HL-60/S4 treated with retinoic acid at 250 ng/mL for 4 days and 3 days (cell line): ENCODE data around the gene TMEM132A.

ENCODE experiments used
- in situ Hi-C: fragments of 300-500 bp; cut with MboI; formaldehyde crosslinking; loops from 2 replicates; pipeline ENCODE4 v1.7.0; 2022; ENCODE audit warnings: low sequenced_read_pairs

The TMEM132A gene

DNA sequence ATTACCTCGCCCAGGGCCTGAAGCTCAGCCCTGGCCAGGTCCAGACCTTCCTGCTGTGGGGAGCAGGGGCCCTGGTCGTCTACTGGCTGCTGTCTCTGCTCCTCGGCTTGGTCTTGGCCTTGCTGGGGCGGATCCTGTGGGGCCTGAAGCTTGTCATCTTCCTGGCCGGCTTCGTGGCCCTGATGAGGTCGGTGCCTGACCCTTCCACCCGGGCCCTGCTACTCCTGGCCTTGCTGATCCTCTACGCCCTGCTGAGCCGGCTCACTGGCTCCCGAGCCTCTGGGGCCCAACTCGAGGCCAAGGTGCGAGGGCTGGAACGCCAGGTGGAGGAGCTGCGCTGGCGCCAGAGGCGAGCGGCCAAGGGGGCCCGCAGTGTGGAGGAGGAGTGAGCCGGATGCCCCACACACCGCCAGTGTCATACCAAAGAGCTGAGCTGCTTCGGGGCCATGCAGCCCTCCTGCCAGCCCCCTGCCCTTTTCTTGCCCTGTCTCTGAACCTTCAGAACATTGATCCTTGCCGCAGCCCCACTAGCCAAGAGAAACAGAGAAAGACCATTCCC is 2.4 kb upstream of the TMEM132A start:
- in situ Hi-C loops, result no loop called here

DNA sequence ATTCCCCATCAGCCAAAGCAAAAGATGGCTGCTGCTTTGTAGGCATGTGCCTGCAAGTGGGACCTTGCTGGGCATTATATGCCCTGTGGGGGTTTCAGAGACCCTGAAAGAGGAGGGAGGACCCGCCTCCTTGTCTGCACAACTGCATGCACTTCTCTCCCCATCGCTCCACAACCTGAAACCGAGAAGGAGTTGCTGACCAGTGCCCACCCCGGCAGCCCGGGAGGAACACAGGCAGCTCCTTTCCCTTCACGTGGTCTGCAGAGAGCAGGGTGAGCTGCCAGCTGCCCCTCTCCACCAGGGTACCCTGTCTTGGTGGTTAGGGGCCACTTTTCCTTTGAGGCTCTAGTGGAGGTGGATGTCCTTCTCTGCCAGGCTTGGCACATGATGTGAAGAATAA is 1.4 kb upstream of the TMEM132A start:
- in situ Hi-C loops, result no loop called here

DNA sequence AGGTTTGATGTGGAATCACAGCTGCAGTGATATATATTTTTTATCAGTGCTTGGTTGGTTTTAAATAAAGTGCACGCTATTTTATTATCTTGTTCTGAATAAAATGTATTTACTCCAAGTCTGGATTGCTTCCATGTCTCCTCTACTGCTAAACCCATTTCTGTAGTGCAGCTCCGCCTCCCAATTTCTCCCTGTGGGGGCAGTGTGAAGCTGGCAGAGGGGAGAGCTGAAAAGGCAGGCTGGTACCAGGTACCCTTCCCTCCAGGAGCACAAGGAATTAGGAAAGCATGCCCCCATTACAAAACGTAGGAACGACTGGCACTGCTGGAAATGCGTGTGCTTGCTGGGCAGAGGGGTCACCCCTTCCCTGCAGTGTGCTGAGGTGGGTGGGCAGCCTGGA is 934 bp upstream of the TMEM132A start:
- in situ Hi-C loops, result no loop called here

DNA sequence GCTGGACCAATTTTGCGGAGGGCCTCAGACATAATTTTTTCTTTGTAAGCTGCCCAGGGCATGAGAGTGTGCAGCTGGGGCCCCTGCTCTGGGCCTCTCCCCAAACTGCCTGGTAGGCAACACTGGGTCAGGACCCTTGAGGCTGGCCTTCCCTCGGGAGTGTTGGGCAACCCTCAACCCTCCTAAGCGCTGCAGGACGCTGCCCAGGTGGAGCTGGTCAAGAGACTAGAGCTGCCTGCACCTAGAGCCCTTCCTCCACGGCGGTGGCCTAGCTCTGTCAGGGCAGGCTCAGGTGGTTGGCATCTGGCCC is 505 bp upstream of the TMEM132A start:
- in situ Hi-C loops, result no loop called here

DNA sequence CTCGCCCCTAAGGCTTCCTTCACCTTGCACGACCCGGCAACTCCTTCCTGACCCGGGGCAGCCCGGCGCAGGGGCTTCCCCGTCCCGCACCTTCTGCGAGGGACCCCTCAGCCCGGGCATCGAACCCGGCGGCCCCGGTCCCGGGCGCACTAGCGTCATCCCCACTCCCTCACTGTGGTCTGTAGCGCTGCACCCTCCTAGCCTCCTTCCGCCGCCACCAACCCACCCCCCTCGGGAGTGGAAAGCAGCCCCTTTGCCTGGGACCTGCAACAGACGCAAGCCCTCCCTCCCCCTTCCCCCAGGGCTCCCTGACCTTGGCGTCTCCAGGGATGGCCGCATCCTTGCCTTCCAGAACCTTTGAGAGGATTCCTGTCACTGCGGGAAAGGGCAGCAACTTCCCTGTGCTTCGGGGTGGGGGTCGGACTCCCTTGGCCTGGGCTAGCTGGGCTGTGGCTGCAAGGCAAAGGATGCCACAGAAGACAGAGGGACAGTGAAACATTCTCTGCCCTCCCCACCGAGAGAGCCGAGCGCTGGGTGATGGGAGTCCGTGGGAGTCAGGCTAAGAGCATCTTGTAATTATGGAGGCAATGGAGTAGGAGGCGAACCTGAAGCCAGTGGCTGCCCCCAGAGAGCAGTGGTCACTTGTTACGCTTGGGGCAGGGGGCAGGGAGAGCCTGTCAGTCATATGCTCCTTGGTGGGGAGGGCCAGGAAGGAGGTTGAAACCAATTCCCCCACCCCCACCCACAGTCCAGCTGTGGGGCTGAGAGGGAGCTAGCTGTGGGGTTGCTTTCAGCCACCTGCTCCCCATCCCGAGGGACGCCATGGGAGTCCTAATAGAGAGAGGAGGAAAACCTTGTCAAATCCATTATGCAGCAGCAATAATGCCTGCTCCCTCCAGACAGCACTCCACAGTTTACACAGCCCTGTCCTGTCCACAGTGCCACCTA is 920 bp downstream of the TMEM132A start:
- in situ Hi-C loops, result no loop called here

DNA sequence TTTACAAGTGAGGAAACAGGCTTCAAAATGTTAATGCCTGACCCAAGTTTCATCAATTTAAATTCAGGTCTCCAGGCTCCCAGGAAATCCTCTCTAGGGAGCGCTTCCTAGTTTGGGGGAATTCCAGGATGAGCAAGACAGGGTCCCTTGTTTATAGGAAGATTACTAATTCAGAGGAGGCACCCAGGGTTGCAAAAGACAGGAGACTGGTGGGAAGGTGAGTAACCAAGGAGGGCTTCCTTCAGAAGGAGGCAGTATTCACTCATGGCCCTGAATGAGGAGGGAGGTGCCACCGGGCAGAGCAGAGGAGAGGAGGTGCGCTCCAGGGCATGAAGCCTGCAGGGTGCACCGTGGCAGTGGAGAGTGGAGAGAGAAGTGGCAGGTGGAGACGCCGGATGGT is 1.6 kb downstream of the TMEM132A start:
- in situ Hi-C loops, result no loop called here

DNA sequence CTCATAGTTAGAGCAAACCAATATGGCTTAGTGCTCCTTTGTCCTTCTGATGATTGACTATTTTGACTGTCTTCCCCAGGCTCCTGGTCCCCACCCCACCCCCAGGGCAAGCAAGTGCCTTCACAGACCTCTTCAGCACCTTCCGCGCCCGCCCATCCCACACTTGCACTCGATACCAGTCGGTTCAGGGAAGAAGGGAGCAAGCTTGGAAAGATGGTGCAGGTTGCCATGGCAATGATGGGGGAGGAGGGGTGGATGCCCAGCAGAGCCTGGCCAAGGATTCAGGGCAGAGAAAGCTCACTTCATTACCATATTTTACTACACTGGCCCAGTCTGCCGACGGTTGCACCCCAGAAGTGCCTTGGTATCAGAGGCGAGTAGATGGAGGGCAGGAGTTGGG is 2.2 kb downstream of the TMEM132A start:
- in situ Hi-C loops, result no loop called here

DNA sequence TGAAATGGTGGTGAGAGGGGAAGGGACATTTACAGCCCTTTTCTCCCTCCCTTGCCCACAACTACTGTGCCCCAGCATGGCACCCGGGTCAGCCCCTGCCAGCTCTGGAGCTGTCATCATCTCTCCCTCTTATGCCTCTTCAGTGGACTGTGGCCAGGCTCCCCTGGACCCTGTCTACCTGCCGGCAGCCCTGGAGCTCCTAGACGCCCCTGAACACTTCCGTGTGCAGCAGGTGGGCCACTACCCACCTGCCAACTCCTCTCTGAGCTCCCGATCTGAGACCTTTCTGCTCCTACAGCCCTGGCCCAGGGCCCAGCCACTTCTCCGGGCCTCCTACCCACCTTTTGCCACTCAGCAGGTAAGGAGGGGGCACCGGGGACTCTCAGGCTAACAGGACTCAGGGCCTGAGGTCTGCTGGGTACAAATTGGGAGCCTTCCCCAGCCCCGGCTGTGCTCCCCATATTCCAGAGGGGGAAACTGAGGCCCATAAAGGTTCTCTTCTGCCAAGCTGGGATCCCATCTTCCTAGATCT is 2.9 kb downstream of the TMEM132A start:
- in situ Hi-C loops, result no loop called here

DNA sequence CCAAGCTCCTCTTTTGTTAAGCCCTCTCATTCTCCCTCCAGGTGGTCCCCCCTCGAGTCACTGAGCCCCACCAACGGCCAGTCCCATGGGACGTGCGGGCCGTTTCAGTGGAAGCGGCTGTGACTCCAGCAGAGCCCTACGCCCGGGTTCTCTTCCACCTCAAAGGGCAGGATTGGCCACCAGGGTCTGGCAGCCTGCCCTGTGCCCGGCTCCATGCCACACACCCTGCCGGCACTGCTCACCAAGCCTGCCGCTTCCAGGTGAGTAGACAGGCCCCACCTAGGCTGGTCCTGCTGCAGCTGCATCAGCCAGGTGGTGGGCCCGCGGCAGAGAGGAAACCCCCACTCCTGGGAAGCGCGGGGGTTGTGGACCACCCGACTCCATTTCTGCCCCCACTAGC is 3.3 kb downstream of the TMEM132A start:
- in situ Hi-C loops, result no loop called here

DNA sequence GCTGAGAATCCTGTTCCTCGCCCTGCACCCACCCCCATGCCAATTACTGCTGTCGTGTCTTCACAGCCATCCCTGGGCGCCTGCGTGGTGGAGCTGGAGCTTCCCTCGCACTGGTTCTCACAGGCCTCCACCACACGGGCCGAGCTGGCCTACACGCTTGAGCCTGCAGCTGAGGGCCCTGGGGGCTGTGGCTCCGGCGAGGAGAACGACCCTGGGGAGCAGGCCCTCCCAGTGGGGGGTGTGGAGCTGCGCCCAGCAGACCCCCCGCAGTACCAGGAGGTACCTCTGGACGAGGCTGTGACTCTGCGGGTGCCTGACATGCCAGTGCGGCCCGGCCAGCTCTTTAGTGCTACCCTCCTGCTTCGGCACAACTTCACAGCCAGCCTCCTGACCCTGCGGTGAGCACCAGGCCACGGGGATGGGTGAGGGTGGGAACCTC is 4.3 kb downstream of the TMEM132A start:
- in situ Hi-C loops, result no loop called here

DNA sequence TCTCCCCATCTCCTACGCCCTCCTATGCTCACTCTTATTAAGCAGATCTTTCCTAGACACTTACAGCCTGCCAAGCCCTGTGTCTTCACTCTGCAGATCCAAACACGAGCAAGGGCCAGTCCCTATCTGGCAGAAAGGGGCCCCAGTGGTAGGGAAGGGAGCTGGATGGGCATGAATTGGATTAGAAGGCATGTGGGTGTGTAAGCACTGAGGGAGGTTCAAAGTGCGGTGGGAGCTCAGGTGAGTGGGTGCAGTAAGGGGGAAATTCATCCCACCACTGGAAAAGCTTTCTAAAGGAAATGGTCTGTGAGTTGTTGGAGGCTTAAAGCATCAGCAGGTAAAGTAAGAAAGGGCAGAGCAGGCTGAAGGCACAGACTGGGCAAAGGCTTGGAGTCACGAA is 5.5 kb downstream of the TMEM132A start:
- in situ Hi-C loops, result no loop called here

DNA sequence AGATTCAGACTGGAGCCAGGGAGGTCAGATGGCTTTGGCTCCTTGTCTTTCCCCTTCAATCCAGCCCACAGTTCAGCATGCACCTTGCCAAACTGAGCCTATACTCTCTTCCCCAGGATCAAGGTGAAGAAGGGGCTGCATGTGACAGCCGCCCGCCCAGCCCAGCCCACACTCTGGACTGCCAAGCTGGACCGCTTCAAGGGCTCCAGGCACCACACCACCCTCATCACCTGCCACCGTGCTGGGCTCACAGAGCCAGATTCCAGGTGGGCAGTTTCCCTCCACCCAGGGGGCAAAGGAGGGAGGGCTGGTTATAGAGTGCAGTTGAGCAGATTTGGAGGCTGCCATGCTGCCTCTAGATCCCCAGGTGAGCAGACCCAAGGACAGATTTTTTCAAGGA is 6.1 kb downstream of the TMEM132A start:
- in situ Hi-C loops, result no loop called here

DNA sequence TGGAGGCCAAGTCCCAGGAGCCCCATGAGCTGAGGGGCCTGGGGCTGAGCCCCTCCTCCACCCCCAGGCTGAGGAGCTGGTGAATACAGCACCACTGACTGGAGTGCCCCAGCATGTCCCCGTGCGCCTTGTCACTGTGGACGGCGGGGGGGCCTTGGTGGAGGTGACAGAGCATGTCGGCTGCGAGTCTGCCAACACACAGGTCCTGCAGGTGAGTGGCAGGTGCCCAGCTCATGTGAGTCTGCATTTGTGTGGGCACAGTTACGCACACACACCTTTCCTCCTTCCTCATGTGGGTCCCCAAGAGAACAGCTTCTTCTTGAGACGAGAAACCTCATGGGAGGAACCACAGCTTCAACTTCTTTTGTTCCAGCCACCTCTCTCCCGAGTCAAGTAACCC is 7.7 kb downstream of the TMEM132A start:
- in situ Hi-C loops, result no loop called here

DNA sequence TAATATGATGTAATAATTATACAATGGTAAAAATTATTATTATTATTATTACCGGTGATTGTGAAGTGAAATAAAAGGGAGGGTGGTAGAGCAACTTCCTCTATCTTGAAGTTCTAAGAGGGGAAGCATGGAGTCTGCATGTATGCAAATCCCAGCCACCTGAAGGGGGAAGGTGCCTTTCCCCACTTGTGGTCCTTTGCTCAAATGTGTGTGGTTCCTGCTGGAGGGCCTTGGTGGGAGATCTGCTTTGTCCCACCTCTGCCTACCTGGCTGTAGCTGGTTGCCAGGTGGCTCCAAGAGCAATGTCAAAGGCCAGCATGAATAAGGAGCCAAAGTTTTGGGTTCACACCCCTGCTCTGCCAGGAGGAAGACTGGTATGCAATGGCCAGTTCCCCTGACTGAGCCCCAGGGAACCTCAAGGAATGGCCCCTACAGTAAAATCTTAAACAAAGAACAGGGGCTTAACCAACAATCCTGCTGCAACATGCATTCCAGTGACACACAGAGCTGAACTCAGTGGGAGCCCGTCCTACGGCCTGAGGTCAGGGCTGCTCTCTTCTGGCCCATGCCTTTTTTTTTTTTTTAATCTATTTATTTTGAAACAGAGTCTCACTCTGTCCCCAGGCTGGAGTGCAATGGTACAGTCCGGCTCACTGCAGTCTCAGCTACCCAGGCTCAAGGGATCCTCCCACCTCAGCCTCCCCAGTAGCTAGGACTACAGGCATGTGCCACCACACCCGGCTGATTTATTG is 8.5 kb downstream of the TMEM132A start:
- in situ Hi-C loops, result no loop called here

DNA sequence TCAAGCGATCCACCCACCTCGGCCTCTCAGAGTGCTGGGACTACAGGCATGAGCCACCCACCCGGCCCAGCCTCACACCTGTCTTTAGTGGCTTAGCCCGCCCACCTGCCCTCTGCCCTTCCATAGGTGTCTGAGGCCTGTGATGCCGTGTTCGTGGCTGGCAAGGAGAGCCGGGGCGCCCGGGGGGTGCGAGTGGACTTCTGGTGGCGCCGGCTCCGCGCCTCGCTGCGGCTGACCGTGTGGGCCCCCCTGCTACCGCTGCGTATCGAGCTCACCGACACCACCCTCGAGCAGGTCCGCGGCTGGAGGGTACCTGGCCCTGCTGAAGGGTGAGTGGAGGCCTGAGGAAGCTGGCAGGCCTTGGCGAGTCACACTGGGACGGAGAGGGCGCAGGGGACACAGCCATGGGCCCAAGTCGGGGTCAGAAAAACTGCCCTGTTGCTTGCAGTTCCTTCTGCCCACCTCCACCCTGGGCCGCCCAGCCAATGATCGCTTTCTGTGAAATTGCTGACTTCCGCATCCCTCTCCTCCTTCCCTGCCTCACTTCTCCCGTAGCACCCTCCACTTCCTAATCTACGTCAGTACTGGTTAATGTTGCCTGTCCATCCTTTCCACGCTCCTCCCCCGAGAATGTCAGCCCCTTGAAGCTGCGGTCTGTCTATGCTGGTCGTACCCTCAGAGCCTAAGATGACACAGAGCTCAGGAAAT is 9.3 kb downstream of the TMEM132A start:
- in situ Hi-C loops, result no loop called here

DNA sequence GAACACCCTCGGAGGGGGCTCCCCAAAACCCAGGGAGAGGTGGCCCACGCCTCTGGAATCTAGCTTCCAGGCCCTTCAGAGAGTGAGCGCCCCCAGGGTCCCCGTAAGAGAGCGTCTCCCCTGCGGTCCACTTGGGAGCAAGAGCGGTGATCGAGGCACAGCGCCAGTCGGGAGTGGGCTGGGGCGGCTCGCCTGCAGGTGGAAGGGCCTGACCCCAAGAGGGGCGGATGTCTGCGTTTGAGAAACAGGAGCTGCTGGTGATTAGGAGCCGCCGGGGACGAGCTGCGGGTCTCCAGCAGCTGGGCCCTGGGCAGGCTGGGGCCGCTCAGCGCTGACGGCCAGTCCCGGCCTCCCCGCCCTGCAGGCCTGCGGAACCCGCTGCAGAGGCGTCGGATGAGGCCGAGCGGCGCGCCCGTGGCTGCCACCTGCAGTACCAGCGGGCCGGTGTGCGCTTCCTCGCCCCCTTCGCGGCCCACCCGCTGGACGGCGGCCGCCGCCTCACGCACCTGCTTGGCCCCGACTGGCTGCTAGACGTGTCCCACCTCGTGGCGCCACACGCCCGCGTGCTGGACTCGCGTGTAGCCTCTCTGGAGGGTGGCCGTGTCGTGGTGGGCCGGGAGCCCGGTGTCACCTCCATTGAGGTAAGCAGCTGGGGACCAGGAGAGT is 10.0 kb downstream of the TMEM132A start:
- in situ Hi-C loops, result no loop called here

DNA sequence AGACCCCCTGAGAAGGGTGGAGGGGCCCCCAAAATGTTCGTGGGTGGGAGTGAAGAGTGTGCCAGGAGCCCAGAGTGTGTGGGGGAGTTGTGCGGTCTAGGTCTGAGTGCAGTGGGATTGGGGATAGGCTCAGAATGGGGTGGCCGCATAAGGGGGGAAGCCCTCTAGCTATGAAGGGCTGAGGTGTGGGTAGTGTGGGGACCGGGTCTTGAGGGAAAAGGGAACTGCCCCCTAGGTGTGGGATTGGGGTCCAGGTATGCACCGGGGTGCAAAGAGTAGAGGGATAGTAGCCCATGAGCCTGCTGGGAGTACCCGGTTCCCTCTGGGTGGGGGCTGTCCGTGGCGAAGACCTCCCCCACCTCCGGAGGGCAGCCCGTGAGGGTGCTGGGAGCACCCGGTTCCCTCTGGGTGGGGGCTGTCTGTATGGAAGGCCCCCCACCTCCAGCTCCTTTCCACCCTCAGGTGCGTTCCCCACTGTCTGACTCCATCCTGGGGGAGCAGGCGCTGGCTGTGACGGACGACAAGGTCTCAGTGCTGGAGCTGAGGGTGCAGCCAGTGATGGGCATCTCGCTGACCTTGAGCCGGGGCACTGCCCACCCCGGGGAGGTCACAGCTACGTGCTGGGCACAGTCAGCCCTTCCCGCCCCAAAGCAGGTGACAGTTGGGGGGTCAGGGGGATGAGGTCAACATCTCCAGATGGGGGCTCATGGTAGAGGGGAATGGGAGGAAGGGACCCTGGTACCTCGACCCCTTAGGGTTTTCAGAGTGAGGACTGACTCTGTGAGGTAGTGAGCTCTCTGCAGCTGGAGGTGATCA is 10.7 kb downstream of the TMEM132A start:
- in situ Hi-C loops, result no loop called here

DNA sequence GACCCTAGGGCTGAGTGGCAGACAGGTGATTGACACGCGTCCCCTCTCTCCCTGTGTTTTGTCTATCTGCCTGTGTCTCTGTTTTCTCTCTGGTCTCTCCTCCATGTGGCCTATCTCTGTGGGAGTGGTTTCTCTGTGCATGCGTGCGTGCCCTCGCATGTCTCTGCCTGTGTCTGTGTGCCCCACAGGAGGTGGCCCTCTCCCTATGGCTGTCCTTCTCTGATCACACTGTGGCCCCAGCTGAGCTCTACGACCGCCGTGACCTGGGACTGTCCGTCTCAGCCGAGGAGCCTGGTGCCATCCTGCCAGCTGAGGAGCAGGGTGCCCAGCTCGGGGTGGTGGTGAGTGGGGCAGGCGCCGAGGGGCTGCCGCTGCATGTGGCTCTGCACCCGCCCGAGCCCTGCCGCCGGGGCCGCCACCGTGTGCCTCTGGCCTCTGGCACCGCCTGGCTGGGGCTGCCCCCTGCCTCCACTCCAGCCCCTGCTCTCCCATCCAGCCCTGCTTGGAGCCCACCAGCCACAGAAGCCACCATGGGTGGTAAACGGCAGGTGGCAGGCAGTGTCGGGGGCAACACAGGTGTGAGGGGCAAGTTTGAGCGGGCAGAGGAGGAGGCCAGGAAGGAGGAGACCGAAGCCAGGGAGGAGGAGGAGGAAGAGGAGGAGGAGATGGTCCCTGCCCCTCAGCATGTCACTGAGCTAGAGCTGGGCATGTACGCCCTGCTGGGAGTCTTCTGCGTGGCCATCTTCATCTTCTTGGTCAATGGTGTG is 11.6 kb downstream of the TMEM132A start:
- in situ Hi-C loops, result no loop called here
